ENCODE data around the gene ZNF491.
"Not testable (repeated sequence)": the region's sequence is repeated elsewhere in the genome, so short reads cannot be mapped to it uniquely, and the experiment has no call there.

ZNF491 gene

DNA sequence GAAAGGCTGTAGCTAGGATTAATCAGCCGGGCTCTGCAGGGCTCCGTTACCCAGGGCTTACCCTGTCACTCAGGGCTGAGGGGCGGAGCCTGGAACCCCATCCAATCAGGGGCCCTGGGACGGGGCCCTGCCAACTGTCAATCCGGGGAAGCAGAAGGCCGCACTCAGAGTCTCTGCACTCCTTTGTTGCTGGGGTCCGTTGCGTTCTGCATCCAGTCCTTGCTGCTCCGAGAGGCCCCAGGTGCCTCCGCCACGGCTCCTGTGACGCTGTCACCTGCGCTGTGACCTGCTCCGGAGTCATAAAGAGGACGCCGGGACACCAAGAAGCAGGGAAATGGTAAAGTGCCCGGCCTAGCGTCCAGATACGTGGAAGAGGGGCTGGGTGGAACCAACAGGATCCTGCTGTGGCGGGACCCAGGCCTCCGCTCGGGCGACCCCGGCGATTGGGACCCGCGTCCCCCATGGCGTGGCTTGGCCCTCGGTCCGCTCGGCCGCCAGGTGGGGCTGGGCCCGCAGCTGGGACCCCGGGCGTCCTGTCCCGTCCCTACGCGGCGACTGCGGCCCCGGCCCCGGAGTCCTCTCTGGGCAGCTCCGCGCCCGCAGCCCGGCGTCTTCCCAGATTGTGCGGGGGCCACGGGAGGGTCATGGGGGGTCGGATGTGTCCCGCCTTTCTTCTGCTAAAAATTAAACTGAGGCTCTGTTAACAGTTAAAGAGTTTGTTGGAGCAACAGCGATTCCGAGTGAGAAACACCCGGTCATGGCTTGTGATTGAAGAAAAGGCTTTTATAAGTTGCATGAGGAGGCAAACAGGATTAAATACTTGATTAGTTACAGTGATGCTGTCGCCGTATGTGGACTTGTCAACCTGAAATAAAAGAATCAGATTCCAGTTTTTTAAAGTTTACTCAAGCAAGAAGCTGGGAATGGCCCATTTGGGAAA lies at the start of gene ZNF491:
Gene ZNF491 (plus strand): TSS at position 133 of the 940 bp plus-strand sequence. CDS start 7,431 bp downstream, outside the sequence.
- DNase-seq = no peak

DNA sequence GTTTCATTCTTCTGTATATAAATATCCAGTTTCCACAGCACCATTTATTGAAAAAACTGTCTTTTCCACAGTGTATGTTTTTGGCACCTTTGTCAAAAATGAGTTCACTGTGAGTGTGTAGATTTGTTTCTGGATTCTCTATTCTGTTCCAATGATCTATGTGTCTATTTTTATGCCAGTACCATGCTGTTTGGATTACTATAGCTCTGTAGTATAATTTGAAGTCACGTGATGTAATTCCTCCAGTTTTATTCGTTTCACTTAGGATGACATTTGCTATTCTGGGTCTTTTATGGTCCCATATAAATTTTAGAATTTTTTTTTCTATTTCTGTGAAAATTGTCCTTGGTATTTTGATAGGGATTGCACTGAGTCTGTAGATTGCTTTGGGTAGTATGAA lies 48.6 kb upstream of the ZNF491 start:
- DNase-seq = no peak

DNA sequence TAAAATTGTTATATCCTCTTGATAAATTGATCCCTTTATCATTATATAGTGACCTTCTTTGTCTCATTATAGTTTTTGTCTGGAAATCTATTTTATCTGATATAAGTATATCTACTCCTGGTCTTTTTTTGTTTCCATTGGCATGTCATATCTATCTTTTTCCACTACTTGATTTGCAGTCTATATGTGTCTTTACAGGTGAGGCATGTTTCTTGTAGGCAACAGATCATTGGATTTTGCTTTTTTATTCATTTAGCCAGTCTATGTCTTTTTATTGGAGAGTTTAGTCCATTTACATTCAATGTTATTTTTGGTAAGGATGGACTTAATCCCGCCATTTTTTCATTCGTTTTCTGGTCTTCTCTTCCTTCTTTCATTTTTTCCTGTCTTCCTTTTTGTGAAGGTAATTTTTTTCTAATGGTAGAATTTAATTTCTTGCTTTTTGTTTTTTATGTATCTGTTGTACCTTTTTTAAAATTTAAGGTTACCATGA lies 46.0 kb upstream of the ZNF491 start:
- no peak for DNase-seq

DNA sequence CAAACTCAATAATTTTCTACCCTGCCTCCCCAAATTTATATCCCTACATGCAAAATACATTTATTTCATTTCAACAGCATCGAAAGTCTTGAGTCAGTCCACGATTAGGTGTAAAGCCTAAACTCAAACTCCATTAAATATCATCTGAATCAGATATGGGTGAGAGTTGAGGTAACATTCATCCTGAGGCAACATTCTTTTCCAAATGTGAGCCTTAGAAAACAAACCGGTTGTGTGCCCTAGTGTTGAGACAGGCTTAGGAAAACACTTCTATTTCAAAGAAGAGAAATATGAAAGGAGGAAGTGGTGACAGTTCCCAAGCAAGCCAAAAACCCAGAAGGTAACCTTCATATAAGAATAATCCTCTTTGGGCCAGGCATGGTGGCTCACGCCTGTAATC lies 43.7 kb upstream of the ZNF491 start:
- DNase-seq = no peak

DNA sequence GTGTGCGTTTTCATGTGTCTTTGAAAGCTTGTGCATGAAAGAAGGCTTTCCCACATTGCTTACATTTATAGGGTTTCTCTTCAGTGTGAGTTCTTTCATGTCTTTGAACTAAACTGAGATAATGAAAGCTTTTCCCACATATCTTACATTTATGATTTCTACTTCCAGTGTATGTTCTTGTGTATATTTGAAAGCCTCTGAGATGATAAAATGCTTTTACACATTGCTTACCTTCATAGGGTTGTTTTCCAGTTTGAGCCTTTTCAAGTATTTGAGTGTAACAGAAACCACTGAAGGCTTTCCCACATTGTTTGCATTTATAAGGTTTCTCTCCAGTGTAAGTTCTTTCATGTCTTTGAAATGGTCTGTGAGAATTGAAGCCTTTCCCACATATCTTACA lies 41.4 kb upstream of the ZNF491 start:
- DNase-seq = no peak

DNA sequence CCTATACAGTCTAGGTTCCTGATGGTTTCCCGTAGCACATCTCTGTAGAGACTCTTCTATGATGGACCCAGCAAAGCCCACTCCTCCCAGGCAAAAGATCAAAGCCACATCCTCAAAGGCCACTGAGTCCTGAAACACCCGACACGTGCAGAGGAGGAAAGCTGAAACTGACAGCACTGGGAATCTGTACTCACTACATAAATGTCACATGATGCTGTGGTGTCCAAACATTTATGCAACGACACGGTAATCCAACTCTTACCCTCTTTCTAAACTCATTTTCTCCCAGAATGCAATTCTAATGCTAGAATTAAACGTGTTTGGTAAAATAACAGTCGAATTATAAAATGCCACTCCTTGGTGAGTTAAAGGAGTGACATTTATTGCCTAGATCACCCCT lies 38.5 kb upstream of the ZNF491 start:
- DNase-seq = no peak

DNA sequence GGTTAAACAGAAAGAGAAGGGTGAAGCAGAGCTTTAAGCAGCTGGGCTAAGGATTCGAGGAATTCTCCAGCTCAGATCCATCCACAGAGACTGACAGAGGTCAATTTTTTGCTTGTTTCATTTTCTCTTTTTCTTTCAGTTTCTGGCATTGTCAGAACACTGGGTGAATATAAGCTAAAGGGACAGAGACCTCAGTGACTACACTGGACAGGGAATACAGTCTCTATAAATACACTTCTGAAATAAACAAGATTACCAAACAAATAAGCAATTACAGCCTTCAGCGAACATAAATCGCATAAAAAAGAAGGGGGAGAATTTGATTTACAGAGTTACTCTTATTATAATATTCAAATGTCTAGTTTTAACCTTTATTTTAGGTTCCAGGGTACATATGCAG lies 35.2 kb upstream of the ZNF491 start:
- DNase-seq = no peak

DNA sequence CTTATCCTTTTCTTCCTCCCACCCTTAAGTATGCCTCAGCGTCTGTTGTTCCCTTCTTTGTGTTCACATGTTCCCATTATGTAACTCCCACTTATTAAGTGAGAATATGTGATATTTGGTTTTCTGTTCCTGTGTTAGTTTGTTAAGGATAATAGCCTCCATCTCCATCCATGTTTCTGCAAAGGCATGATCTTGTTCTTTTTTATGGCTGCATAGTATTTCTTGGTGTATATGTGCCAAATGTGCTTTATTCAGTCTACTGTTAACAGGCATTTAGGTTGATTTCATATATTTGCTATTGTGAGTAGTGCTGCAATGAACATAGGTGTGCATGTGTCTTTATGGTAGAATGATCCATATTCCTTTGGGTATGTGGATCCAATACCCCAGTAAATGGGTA lies 34.7 kb upstream of the ZNF491 start:
- no peak for DNase-seq

DNA sequence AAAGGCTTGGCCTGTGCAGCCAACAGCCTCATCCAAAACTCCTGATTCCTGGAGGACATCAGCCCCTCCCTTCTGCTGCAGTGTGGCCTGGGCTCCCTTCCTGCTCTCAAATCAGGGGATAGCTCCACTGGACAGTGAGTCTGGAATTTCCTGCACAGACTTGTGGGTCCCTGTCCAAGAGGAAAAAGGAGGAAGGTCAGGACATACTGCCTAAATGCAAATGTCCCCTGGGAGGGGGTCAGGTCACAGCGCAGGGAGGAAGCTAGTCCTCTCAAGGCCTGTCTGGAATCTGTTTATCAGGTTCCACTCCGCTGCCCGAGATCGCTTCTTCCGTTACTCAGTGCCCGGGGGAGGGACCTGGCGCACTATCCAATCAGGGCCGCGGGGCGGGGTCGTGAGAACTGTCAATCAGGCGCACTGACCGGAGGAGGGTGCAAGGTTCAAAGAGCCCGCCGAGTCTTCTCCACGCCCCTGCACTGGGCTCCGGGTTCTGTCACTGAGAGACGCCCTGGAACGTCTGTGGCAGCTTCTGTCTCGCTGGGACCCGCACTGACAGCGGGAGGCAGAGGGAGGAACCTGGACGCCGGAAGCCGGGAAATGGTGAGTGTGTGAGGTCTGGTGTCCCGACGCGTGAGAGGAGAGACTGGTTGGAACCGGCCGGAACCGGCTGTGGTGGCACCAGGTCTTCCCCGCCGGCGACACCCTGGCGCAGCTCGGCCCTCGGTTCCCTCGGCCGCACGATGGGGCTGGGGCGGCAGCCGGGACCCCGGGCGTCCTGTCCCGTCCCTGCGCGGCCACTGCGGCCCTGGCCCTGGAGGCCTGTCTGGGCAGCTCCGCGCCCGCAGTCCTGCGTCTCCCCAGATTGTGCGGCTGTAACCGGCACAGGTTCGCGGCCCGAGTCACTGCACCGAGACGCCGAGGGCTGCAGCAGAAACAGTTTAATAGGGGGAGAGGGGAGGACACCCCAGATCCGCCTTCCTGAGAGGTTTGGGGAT lies 31.4 kb upstream of the ZNF491 start, which contains the start of gene ZNF441:
Gene ZNF441 (plus strand): TSS at position 404 of the 995 bp plus-strand sequence. CDS start 194 bp downstream, at position 598.
- DNase-seq = no peak

DNA sequence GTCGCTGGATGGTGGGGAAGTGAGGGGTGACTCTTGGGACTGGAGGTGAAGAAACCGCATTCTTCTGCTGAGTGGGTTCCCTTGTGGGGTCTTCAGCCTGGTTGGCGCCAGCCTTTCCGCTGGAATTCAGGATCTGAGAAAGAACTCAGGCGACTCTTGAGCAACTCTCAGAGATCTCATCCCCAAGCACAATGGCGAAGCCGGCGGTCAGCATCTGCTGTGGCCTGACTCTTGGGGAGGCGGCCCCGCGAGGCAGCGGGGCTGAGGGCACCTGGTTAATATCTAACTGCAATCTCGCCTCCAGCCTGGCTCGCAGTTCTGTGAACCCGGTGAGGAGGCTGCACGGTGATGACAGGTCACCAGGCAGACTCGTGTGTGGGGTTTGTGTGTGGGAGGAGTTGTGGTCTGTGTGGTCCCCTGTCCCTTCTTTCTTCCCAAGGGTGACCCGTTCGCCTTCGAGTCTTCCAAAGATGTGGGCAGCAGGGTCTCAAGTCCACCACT lies 30.6 kb upstream of the ZNF491 start:
- DNase-seq = no peak

DNA sequence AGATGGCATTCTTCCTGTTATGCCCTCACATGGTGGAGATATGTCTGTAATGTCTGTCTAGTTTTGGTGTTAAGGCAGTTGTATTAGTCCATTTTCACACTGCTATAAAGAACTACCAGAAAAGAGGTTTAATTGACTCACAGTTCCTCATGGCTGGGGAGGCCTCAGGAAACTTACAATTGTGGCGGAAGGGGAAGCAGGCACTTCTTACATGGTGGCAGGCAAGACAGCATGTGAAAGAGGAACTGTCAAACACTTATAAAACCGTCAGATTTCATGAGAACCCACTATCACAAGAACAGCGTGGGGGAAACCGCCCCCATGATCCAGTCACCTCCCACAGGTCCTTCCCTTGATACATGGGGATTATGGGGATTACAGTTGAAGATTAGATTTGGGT lies 28.3 kb upstream of the ZNF491 start:
- DNase-seq = no peak

DNA sequence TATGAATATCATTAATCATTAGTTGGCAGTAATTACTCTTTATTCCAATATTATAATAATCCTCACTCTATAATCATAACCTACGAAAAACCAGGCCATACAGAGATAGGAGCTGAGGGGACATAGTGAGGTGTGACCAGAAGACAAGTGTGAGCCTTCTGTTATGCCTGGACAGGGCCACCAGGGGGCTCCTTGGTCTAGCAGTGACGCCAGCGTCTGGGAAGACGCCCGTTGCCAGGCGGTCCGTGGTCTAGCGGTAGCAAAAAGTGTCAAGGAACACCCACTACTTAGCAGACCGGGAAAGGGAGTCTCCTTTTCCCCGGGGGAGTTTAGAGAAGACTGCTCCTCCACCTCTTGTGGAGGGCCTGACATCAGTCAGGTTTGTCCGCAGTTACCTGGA lies 26.8 kb upstream of the ZNF491 start:
- DNase-seq = not testable (repeated sequence)

DNA sequence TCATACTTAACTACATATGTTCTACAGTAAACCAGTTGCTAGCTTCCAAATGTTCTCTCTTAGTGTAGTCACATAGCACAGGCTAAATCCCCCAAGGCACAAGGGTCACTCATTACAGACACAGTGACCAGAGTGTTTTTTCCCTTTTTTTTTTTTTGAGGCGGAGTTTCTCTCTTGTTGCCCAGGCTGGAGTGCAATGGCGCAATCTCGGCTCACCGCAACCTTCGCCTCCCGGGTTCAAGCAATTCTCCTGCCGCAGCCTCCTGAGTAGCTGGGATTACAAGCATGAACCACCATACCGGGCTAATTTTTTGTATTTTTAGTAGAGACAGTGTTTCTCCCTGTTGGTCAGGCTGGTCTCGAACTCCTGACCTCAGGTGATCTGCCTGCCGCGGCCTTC lies 21.7 kb upstream of the ZNF491 start:
- not testable (repeated sequence) for DNase-seq

DNA sequence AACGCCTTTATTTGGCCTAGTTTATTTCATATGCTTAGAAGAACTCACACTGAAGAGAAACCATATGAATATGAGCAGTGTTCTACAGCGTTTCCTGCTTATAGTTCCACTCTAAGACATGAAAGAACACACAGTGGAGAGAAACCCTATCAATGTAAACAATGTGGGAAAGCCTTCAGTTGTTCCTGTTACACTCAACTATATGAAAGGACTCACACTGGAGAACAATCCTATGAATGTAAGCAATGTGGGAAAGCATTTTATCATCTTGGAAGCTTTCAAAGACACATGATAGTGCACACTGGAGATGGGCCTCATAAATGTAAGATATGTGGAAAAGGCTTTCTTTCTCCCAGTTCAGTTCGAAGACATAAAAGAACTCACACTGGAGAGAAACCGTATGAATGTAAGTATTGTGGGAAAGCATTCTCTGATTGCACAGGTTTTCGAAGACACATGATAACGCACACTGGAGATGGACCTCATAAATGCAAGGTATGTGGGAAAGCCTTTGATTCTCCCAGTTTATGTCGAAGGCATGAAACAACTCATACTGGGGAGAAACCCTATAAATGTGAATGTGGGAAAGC lies 17.8 kb upstream of the ZNF491 start:
- DNase-seq = no peak

DNA sequence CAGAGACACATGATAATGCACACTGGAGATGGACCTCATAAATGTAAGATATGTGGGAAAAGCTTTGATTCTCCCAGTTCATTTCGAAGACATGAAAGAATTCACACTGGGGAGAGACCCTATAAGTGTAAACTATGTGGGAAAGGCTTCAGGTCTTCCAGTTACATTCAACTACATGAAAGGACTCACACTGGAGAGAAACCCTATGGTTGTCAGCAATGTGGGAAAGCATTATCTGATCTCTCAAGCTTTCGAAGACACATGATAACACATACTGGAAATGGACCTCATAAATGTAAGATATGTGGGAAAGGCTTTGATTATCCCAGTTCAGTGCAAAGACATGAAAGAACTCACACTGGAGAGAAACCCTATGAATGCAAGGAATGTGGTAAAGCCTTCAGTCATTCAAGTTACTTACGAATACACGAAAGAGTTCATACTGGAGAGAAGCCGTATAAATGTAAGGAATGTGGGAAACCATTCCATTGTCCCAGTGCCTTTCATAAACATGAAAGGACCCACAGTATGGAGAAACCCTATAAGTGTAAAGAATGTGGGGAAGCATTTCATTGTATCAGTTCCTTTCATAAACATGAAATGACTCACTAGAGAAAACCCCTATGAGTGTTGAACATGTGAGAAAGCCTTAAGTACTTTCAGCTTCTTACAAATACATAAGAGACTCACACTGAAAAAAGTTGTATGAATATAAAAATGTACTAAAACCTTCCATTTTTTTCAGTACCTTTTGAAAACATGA lies 16.8 kb upstream of the ZNF491 start:
- DNase-seq = no peak

DNA sequence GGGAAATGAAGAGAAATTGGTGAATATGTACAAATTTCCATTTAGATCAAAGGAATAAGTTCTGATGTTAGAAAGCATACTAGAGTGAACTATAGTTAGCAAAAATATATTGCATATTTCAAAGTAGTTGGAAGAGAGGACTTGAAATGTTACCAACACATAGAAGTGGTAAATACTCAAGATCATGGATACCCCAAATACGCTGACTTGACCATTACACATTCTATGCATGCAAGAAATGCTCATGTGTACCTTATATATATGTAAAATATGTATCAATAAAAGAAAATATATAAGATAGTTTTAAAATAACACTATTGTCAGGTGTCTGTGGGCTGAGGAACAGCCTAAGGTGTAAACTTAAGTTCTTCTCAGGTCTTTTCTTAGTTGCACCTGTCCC lies 14.6 kb upstream of the ZNF491 start:
- DNase-seq = no peak

DNA sequence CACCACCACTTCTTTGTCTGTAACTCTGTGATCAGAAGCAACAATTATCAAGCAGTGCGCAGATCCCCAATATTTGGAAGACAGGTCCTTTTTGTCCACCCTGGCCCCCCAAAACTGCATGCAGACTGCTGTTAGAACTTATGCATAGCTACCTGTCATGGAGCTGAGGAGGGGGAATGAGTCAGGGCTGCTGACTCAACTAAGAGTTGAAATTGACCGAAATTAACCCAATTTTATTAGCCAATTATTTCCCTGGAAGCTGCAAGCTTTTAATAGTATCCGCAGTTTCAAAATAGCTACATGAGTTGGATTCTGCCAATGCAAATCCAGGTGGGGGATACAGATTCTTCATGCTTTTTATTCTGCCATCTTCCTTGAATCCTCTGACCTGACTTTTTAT lies 14.0 kb upstream of the ZNF491 start:
- no peak for DNase-seq

DNA sequence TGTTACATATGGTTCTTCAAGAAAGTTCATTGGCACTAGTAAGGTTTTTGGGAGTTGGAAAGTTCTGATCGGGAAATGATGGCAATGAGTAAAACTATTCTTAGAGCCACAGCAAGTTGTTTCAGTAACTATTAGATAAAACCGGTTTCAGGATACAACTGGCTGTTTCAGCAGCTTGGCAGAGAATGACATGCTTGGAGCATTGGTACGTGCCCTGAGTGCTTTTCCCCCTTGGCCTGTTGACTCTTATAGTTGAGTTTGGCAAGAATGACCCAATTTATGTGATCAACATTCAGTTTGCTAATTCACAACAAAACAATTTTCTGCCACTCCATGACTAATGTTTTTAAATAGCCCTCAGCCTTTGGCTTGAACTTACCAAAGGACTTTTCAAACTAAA lies 10.8 kb upstream of the ZNF491 start:
- no peak for DNase-seq

DNA sequence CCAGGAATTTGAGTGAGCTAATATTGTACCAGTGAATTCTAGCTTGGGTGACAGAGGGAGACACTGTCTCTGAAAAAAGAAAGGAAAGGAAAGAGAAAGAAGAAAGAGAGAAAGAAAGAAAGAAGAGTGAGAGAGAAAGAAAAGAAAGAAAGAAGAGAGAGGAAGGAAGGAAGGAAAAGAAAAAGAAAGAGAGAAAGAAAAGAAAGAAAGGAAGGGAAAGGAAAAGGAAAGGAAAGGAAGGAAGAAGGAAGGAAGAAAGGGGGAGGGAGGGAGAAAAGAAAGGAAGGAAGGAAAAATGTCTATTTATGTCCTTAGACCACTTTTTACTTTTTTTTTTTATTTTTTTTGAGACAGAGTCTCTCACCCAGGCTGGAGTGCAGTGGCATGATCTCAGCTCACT lies 5.4 kb upstream of the ZNF491 start:
- no peak for DNase-seq

DNA sequence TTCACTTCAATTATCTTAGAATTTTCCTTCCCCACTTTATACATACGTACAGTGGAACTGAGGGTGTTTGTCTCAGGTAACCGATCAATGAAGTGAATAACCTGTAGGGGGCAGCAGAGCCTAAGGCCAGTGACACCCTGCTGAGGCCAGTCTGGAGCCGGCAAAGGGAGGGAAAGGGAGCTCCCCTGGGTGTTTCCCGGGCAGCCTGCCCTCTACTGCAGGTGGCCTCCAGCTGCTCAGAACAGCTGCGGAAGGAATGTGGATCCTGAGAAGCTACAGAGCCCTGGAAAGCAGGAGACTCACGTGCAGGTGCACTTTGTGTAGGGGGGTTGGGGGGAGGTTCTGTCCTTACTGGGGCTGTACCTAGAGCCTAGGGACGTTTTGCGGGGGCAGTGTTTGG lies 832 bp upstream of the ZNF491 start:
- no peak for DNase-seq

DNA sequence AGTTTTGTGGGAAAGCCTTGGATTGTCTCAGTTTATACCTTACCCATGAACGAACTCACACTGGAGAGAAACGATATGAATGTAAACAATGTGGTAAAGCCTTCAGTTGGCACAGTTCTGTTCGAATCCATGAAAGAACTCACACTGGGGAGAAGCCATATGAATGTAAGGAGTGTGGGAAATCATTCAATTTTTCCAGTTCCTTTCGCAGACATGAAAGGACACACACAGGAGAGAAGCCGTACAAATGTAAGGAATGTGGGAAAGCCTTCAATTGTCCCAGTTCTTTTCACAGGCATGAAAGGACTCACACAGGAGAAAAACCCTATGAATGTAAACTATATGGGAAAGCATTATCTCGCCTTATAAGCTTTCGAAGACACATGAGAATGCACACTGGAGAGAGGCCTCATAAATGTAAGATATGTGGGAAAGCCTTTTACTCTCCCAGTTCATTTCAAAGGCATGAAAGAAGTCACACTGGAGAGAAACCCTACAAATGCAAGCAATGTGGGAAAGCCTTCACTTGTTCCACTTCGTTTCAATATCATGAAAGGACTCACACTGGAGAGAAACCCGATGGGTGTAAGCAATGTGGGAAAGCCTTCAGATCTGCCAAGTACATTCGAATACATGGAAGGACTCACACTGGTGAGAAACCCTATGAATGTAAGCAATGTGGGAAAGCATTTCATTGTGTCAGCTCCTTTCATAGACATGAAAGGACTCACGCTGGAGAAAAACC lies 8.2 kb downstream of the ZNF491 start:
- no peak for DNase-seq
